Neural cell (in vitro differentiated cells): ENCODE data around the gene ADGRD1. TPM values are rescaled to one million over a fixed set of nuclear protein-coding genes. Genes with fewer than 3 reads are reported as not detected.

Experiments used
- H2AFZ ChIP-seq: fragments of 200-600, 300-800 bp; sonication (generic), shearing (Covaris generic); 2 replicates; pipeline ENCODE4 v1.6.0; 2014; ENCODE audit warnings: low read depth, mild to moderate bottlenecking, antibody characterized with exemption, low read length, moderate library complexity
- H3F3A ChIP-seq: fragments of 200-600 bp; shearing (Covaris generic); 2 replicates; pipeline ENCODE4 v1.6.1; 2016; ENCODE audit warnings: mild to moderate bottlenecking, moderate library complexity, mixed read lengths, antibody characterized with exemption, low read length; ENCODE audit not compliant: insufficient read depth, poor library complexity, severe bottlenecking
- H3K27ac ChIP-seq: fragments of 200-600, 300-800 bp; sonication (generic), shearing (Covaris generic); 2 replicates; pipeline ENCODE4 v1.5.1; 2014; ENCODE audit warnings: mild to moderate bottlenecking, low read length, moderate library complexity
- H3K27me3 ChIP-seq: fragments of 300-800, 200-600 bp; sonication (generic), shearing (Covaris generic); 2 replicates; pipeline ENCODE4 v1.6.0; 2014; ENCODE audit warnings: mild to moderate bottlenecking, low read depth, low read length, moderate library complexity; ENCODE audit not compliant: insufficient read depth
- H3K36me3 ChIP-seq: fragments of 300-800, 200-600 bp; sonication (generic), shearing (Covaris generic); 2 replicates; pipeline ENCODE4 v1.5.1; 2014; ENCODE audit warnings: mild to moderate bottlenecking, antibody characterized with exemption, low read length, moderate library complexity; ENCODE audit not compliant: insufficient read depth
- H3K4me2 ChIP-seq: fragments of 300-800, 200-600 bp; sonication (generic), shearing (Covaris generic); 2 replicates; pipeline ENCODE4 v1.6.0; 2014; ENCODE audit warnings: mild to moderate bottlenecking, low read length
- H3K4me3 ChIP-seq: fragments of 300-800, 200-600 bp; sonication (generic), shearing (Covaris generic); 2 replicates; pipeline ENCODE4 v1.5.1; 2014; ENCODE audit warnings: mild to moderate bottlenecking, low read length, moderate library complexity
- H3K79me2 ChIP-seq: fragments of 200-600 bp; shearing (Covaris generic); replicated peaks from 2 replicates; pipeline ENCODE4 v1.6.0; 2014; ENCODE audit warnings: mild to moderate bottlenecking, low read length, moderate library complexity; ENCODE audit not compliant: insufficient read depth
- H3K9ac ChIP-seq: fragments of 300-800, 200-600 bp; sonication (generic), shearing (Covaris generic); 2 replicates; pipeline ENCODE4 v1.6.1; 2016; ENCODE audit warnings: mild to moderate bottlenecking, low read length, mixed read lengths
- H3K9me2 ChIP-seq: fragments of 200-600 bp; shearing (Covaris generic); 2 replicates; pipeline ENCODE4 v1.6.1; 2016; ENCODE audit warnings: mild to moderate bottlenecking, low read length, mixed read lengths; ENCODE audit not compliant: insufficient read depth
- H3K9me3 ChIP-seq: fragments of 200-600, 300-800 bp; sonication (generic), shearing (Covaris generic); 2 replicates; pipeline ENCODE4 v1.6.1; 2016; ENCODE audit warnings: mild to moderate bottlenecking, mixed run types, low read length, moderate library complexity, mixed read lengths
- H4K20me1 ChIP-seq: fragments of 200-600 bp; shearing (Covaris generic); 2 replicates; pipeline ENCODE4 v1.6.1; 2016; ENCODE audit warnings: mild to moderate bottlenecking, mixed run types; ENCODE audit not compliant: insufficient read depth
- CTCF ChIP-seq: fragments of 450-650 bp; IDR thresholded peaks from 2 replicates; pipeline ENCODE4 v1.5.1; 2014; ENCODE audit warnings: antibody characterized with exemption, mild to moderate bottlenecking, moderate library complexity; ENCODE audit not compliant: poor library complexity, severe bottlenecking
- EP300 ChIP-seq: fragments of 450-650 bp; conservative IDR thresholded peaks from 2 replicates; pipeline ENCODE4 v1.6.1; 2014; ENCODE audit warnings: antibody characterized with exemption, mild to moderate bottlenecking, moderate library complexity; ENCODE audit not compliant: poor library complexity, severe bottlenecking
- EZH2 ChIP-seq: fragments of 200-600, 300-800 bp; shearing (Covaris generic), sonication (generic); IDR thresholded peaks from 2 replicates; pipeline ENCODE4 v1.6.1; 2014; ENCODE audit warnings: antibody characterized with exemption, low read length, borderline replicate concordance, mild to moderate bottlenecking; ENCODE audit not compliant: insufficient read depth, poor library complexity, severe bottlenecking
- MXI1 ChIP-seq: fragments of 450-650 bp; conservative IDR thresholded peaks from 2 replicates; pipeline ENCODE4 v1.6.1; 2014; ENCODE audit warnings: antibody characterized with exemption, mild to moderate bottlenecking; ENCODE audit not compliant: poor library complexity, severe bottlenecking
- POLR2AphosphoS5 ChIP-seq: IDR thresholded peaks from 2 replicates; pipeline ENCODE4 v1.6.1; 2012
- RAD21 ChIP-seq: fragments of 450-650 bp; conservative IDR thresholded peaks from 2 replicates; pipeline ENCODE4 v1.6.1; 2014; ENCODE audit warnings: antibody characterized with exemption, mild to moderate bottlenecking, moderate library complexity
- REST ChIP-seq: IDR thresholded peaks from 2 replicates; pipeline ENCODE4 v1.6.1; 2012; ENCODE audit warnings: borderline replicate concordance
- SMC3 ChIP-seq: fragments of 450-650 bp; conservative IDR thresholded peaks from 2 replicates; pipeline ENCODE4 v1.6.1; 2014; ENCODE audit warnings: antibody characterized with exemption, mild to moderate bottlenecking, moderate library complexity; ENCODE audit not compliant: poor library complexity
- TAF1 ChIP-seq: IDR thresholded peaks from 2 replicates; pipeline ENCODE4 v1.6.1; 2012; ENCODE audit warnings: low read depth
- polyA plus RNA-seq: library from polyadenylated mRNA; depleted of rRNA; stranded (reverse); fragments of >200 nt; gene quantifications from 2 replicates; pipeline ENCODE4 v1.2.3, GENCODE V29; 2014

The ADGRD1 gene
- polyA plus RNA-seq, 1 donor from 2014 or later = 1.7 TPM

GRCh38 chr12:131140697-131141096 is 187.0 kb downstream of the ADGRD1 start:
- no peaks in the 10 kb centered on the region for H3K27me3 ChIP-seq
- no peak for TF ChIP-seq MXI1
- no peak for TF ChIP-seq EP300

DNA sequence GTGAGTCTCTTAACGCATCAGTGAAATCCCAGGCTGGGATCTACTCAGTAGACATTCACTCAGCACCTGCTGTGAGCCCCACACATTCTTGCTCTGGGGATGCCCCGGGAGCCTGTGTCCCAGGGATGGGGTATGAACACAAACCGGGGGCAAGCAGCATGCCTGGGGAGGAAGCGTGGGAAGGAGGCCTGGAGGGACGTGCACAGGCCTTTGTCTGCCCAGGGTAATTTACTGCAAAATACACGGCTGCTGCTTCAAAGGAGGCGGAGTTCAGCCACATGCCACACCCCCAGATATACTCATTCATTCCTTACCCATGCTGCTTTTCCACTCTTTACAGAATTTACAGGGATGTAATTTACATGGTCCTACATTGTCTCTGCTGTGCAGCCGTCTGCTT is 187.8 kb downstream of the ADGRD1 start:
- H2AFZ ChIP-seq = no peak overlapping the region

More at GRCh38 chr12:131140697-131141096, 187.0 kb downstream of the ADGRD1 start:
- no peak overlapping the region for H2AFZ ChIP-seq
- no peak overlapping the region for H3K4me2 ChIP-seq
- H3K36me3 ChIP-seq = no peaks in the 10 kb centered on the region
- H3K9me2 ChIP-seq = no peaks in the 10 kb centered on the region
- no peak overlapping the region for H3K9ac ChIP-seq
- H3F3A ChIP-seq = no peaks in the 10 kb centered on the region
- no peak overlapping the region for H3K4me3 ChIP-seq
- no peaks in the 10 kb centered on the region for H4K20me1 ChIP-seq
- no peaks in the 10 kb centered on the region for H3K79me2 ChIP-seq
- H3K9me3 ChIP-seq = no peaks in the 10 kb centered on the region
- H3K27ac ChIP-seq = no peak overlapping the region

DNA sequence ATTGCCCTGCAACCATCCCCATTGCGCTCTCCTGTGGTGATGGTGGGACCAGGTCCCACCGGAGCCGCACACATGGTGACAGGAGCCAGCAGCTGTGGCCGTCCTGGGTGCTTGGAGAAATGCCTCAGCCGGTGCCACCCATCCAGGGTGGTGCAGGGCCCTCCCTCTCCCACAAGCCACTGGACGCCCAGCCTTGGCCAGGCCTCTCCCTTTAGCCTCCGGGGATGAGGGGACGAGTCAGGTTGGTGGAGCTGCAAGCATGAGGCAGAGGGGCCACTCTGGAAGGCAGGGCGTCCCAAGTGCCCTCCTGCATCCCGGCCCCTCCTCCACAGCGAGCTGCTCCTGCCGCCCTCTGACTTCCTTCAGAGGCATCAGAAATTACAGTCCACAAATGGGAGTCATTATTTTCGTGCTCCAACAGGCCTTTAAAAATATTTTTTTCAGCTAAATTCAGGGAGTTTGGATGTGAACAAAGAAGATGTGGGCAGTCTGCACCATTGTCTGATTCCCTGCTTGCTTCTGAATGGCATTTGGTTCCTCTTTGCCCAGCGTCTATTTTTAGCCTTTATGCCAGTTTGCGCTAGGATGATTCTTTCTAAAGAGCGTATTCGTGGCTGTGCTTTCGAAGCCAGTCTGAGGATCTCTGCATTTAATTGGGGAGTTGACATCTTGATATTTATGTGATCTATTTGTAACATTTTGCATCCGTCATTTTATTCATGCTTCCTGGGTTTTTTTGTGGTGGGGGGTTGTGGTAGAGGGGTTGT is 189.4 kb downstream of the ADGRD1 start:
- Histone ChIP-seq H3K4me2 (peak overlapping the region; percentile 15), H4K20me1 (no peaks in the 10 kb centered on the region), H3K9me2 (no peaks in the 10 kb centered on the region), H3F3A (no peaks in the 10 kb centered on the region), H3K9ac (peak overlapping the region; percentile 49), H3K36me3 (no peaks in the 10 kb centered on the region), H3K9me3 (no peaks in the 10 kb centered on the region), H3K27me3 (no peaks in the 10 kb centered on the region), H2AFZ (peak overlapping the region; percentile 40), H3K27ac (peak overlapping the region; percentile 76), H3K4me3 (peak overlapping the region; percentile 30), H3K79me2 (no peaks in the 10 kb centered on the region)
- TF ChIP-seq SMC3 = peak; percentile 15
- peak; percentile 41 for TF ChIP-seq EP300
- no peak for TF ChIP-seq CTCF
- no peak for TF ChIP-seq REST
- no peak for TF ChIP-seq TAF1
- no peak for TF ChIP-seq EZH2
- TF ChIP-seq POLR2AphosphoS5 = no peak
- TF ChIP-seq RAD21 = peak; percentile 30
- TF ChIP-seq MXI1 = no peak

More for the DNA sequence above, 187.8 kb downstream of the ADGRD1 start:
- no peaks in the 10 kb centered on the region for H3F3A ChIP-seq
- no peaks in the 10 kb centered on the region for H3K9me3 ChIP-seq
- no peak overlapping the region for H3K4me3 ChIP-seq
- no peak overlapping the region for H3K9ac ChIP-seq
- H3K4me2 ChIP-seq = no peak overlapping the region
- peak overlapping the region; percentile 1 for H3K27ac ChIP-seq
- H3K27me3 ChIP-seq = no peaks in the 10 kb centered on the region
- H3K9me2 ChIP-seq = no peaks in the 10 kb centered on the region
- no peaks in the 10 kb centered on the region for H3K36me3 ChIP-seq
- TF ChIP-seq CTCF = no peak
- no peak for TF ChIP-seq EP300
- TF ChIP-seq EZH2 = no peak
- TF ChIP-seq POLR2AphosphoS5 = no peak
- no peak for TF ChIP-seq MXI1
- no peaks in the 10 kb centered on the region for H4K20me1 ChIP-seq
- H3K79me2 ChIP-seq = no peaks in the 10 kb centered on the region
